Measurements from ENCODE around the gene TMEM151B. TPM values are rescaled to one million over a fixed set of nuclear protein-coding genes. Genes with fewer than 3 reads are reported as not detected.

Gene TMEM151B
- total RNA-seq, 2 donors from 2014 or later: not detected

- no peak for TF ChIP-seq CTCF (IDR thresholded peaks at IDR 0.05)
These were observed 20.1 kb upstream of the TMEM151B start for GRCh38 chr6:44250067-44250717.

GRCh38 chr6:44250718-44251123 lies 19.5 kb upstream of the TMEM151B start:
- TF ChIP-seq CTCF (IDR thresholded peaks at IDR 0.05): no peak
- peaks cover 3 to 25% of the 10 kb centered on the region in 2 donors for H3K4me1 ChIP-seq (ENCODE audit: control insufficient read depth in 1 of 2, low read depth in 2 of 2)
- H3K27me3 ChIP-seq (replicated peaks; ENCODE audit: insufficient read depth): no peaks in the 10 kb centered on the region
- DNase-seq (ENCODE audit: low spot score) (no peak), ATAC-seq (ENCODE audit: insufficient number of reproducible peaks, low FRiP score, low read depth) (no peak)
- H3K27ac ChIP-seq: no peak overlapping the region
- H3K4me3 ChIP-seq: no peak overlapping the region
- H3K36me3 ChIP-seq: peaks cover 54% of the 10 kb centered on the region
- no peaks in the 10 kb centered on the region for H3K9me3 ChIP-seq

More at GRCh38 chr6:44250067-44250717, 20.1 kb upstream of the TMEM151B start:
- Histone ChIP-seq H3K27ac (no peak overlapping the region), H3K4me1 (ENCODE audit: control insufficient read depth in 1 of 2, low read depth in 2 of 2) (peaks cover 3 to 30% of the 10 kb centered on the region in 2 donors), H3K4me3 (no peak overlapping the region), H3K27me3 (replicated peaks; ENCODE audit: insufficient read depth) (no peaks in the 10 kb centered on the region), H3K9me3 (no peaks in the 10 kb centered on the region), H3K36me3 (peaks cover 54% of the 10 kb centered on the region)
- DNase-seq (ENCODE audit: low spot score) (no peak), ATAC-seq (ENCODE audit: insufficient number of reproducible peaks, low FRiP score, low read depth) (no peak)

- Histone ChIP-seq H3K36me3 (peaks cover 54% of the 10 kb centered on the region), H3K27me3 (replicated peaks; ENCODE audit: insufficient read depth) (no peaks in the 10 kb centered on the region), H3K9me3 (no peaks in the 10 kb centered on the region), H3K4me1 (ENCODE audit: control insufficient read depth in 1 of 2, low read depth in 2 of 2) (peaks cover 11 to 33% of the 10 kb centered on the region in 2 donors), H3K27ac (no peak overlapping the region), H3K4me3 (no peak overlapping the region)
- ATAC-seq (ENCODE audit: insufficient number of reproducible peaks, low FRiP score, low read depth): no peak
- DNase-seq (ENCODE audit: low spot score): no peak
- TF ChIP-seq CTCF (IDR thresholded peaks at IDR 0.05): no peak
These were observed 18.4 kb upstream of the TMEM151B start for GRCh38 chr6:44251576-44252524.

- peaks cover 14 to 34% of the 10 kb centered on the region in 2 donors for H3K4me1 ChIP-seq (ENCODE audit: control insufficient read depth in 1 of 2, low read depth in 2 of 2)
- DNase-seq (ENCODE audit: low spot score) (no peak), ATAC-seq (ENCODE audit: insufficient number of reproducible peaks, low FRiP score, low read depth) (no peak)
- peaks cover 54% of the 10 kb centered on the region for H3K36me3 ChIP-seq
- H3K9me3 ChIP-seq: no peaks in the 10 kb centered on the region
- H3K27ac ChIP-seq: no peak overlapping the region
- no peaks in the 10 kb centered on the region for H3K27me3 ChIP-seq (replicated peaks; ENCODE audit: insufficient read depth)
- TF ChIP-seq CTCF (IDR thresholded peaks at IDR 0.05): peak; percentile 38
- H3K4me3 ChIP-seq: no peak overlapping the region
These were observed 16.7 kb upstream of the TMEM151B start for GRCh38 chr6:44253307-44254101.

Measured in thoracic aorta (tissue), 2 donors.